Parathyroid adenoma (tissue), 2 donors: ENCODE results near the gene ANKRD10.
"Not testable (repeated sequence)": the region's sequence is repeated elsewhere in the genome, so short reads cannot be mapped to it uniquely, and the experiment has no call there.

ENCODE experiments used
- H2AFZ ChIP-seq: fragments of 300-600 bp; sonication (generic); one replicate; pipeline ENCODE4 v1.7.0; 2017; ENCODE audit warnings: antibody characterized with exemption, mild to moderate bottlenecking
- H3K27ac ChIP-seq: fragments of 300-600 bp; sonication (generic); one replicate; pipeline ENCODE4 v1.7.0; 2017
- H3K27me3 ChIP-seq: fragments of 300-600 bp; sonication (generic); one replicate; pipeline ENCODE4 v1.7.0; 2017; ENCODE audit warnings: low read length; ENCODE audit not compliant: control insufficient read depth, insufficient read depth
- H3K36me3 ChIP-seq: fragments of 300-600 bp; sonication (generic); one replicate; pipeline ENCODE4 v1.7.0; 2017; ENCODE audit warnings: low read length; ENCODE audit not compliant: control insufficient read depth, insufficient read depth
- H3K4me1 ChIP-seq: fragments of 300-600 bp; sonication (generic); one replicate; pipeline ENCODE4 v1.7.0; 2017; ENCODE audit warnings: control low read depth
- H3K4me2 ChIP-seq: fragments of 300-600 bp; sonication (generic); one replicate; pipeline ENCODE4 v1.7.0; 2017; ENCODE audit warnings: low read length
- H3K4me3 ChIP-seq: fragments of 300-600 bp; sonication (generic); one replicate; pipeline ENCODE4 v1.7.0; 2017; ENCODE audit warnings: low read depth, low read length
- H3K79me2 ChIP-seq: fragments of 300-600 bp; sonication (generic); one replicate; pipeline ENCODE4 v1.7.0; 2017; ENCODE audit warnings: control low read depth
- H3K9ac ChIP-seq: fragments of 300-600 bp; sonication (generic); one replicate; pipeline ENCODE4 v1.7.0; 2017; ENCODE audit warnings: mild to moderate bottlenecking
- H3K9me3 ChIP-seq: fragments of 300-600 bp; sonication (generic); one replicate; pipeline ENCODE4 v1.7.0; 2017; ENCODE audit warnings: low read length; ENCODE audit not compliant: control insufficient read depth
- CTCF ChIP-seq: fragments of 300-600 bp; sonication (generic); IDR thresholded peaks from one replicate; pipeline ENCODE4 v1.7.0; 2017; ENCODE audit warnings: antibody characterized with exemption, mild to moderate bottlenecking
- donor health status: primary hyperparathyroidism.

Gene ANKRD10

GRCh38 chr13:110960204-110960603 is 45.3 kb upstream of the ANKRD10 start:
- H2AFZ ChIP-seq = no peak overlapping the region
- no peaks in the 10 kb centered on the region for H3K4me1 ChIP-seq
- H3K4me3 ChIP-seq = no peak overlapping the region

GRCh38 chr13:110957931-110958330 is 43.1 kb upstream of the ANKRD10 start:
- no peak overlapping the region for H3K4me3 ChIP-seq
- H3K27me3 ChIP-seq = no peaks in the 10 kb centered on the region
- H3K27ac ChIP-seq = no peak overlapping the region
- no peak overlapping the region for H2AFZ ChIP-seq
- no peaks in the 10 kb centered on the region for H3K4me1 ChIP-seq
- no peaks in the 10 kb centered on the region for H3K9me3 ChIP-seq
- H3K36me3 ChIP-seq = no peaks in the 10 kb centered on the region
- TF ChIP-seq CTCF = no peak
- no peak overlapping the region for H3K9ac ChIP-seq
- H3K79me2 ChIP-seq = no peaks in the 10 kb centered on the region
- no peak overlapping the region for H3K4me2 ChIP-seq

More at GRCh38 chr13:110960204-110960603, 45.3 kb upstream of the ANKRD10 start:
- Histone ChIP-seq H3K79me2 (no peaks in the 10 kb centered on the region), H3K9ac (no peak overlapping the region), H3K27me3 (no peaks in the 10 kb centered on the region), H3K9me3 (no peaks in the 10 kb centered on the region), H3K36me3 (no peaks in the 10 kb centered on the region), H3K4me2 (no peak overlapping the region), H3K27ac (no peak overlapping the region)
- no peak for TF ChIP-seq CTCF

GRCh38 chr13:110957181-110957884 is 42.5 kb upstream of the ANKRD10 start:
- no peak for TF ChIP-seq CTCF
- Histone ChIP-seq H3K27me3 (no peaks in the 10 kb centered on the region), H3K4me3 (no peak overlapping the region), H3K79me2 (no peaks in the 10 kb centered on the region), H3K4me1 (no peaks in the 10 kb centered on the region), H3K9me3 (no peaks in the 10 kb centered on the region), H3K27ac (no peak overlapping the region), H3K36me3 (no peaks in the 10 kb centered on the region), H3K4me2 (no peak overlapping the region), H2AFZ (no peak overlapping the region), H3K9ac (no peak overlapping the region)

GRCh38 chr13:110956216-110956615 is 41.3 kb upstream of the ANKRD10 start:
- not testable (repeated sequence) for H3K9ac ChIP-seq, H2AFZ ChIP-seq, H3K27ac ChIP-seq, H3K79me2 ChIP-seq, H3K4me1 ChIP-seq, H3K36me3 ChIP-seq, H3K4me2 ChIP-seq, H3K27me3 ChIP-seq, H3K4me3 ChIP-seq, H3K9me3 ChIP-seq

GRCh38 chr13:110955608-110956007 is 40.7 kb upstream of the ANKRD10 start:
- H3K4me1 ChIP-seq, H3K4me2 ChIP-seq, H3K79me2 ChIP-seq, H3K9me3 ChIP-seq, H3K27ac ChIP-seq, H3K9ac ChIP-seq, H3K36me3 ChIP-seq, H3K4me3 ChIP-seq, H2AFZ ChIP-seq, H3K27me3 ChIP-seq: not testable (repeated sequence)

GRCh38 chr13:110955072-110955503 is 40.2 kb upstream of the ANKRD10 start:
- not testable (repeated sequence) for H3K36me3 ChIP-seq, H3K4me1 ChIP-seq, H3K9me3 ChIP-seq, H3K27ac ChIP-seq, H3K27me3 ChIP-seq, H3K4me3 ChIP-seq, H3K9ac ChIP-seq, H3K79me2 ChIP-seq, H2AFZ ChIP-seq, H3K4me2 ChIP-seq

GRCh38 chr13:110954533-110954920 is 39.7 kb upstream of the ANKRD10 start:
- not testable (repeated sequence) for H3K9me3 ChIP-seq, H3K36me3 ChIP-seq, H3K27ac ChIP-seq, H2AFZ ChIP-seq, H3K9ac ChIP-seq, H3K4me2 ChIP-seq, H3K4me3 ChIP-seq, H3K4me1 ChIP-seq, H3K79me2 ChIP-seq, H3K27me3 ChIP-seq
